NCI-H345 (cell line): ENCODE data around the gene OSBPL8.

Experiments
- DNase-seq: peaks from one replicate; lab custom pipeline; 2025; lab: John Stamatoyannopoulos, UW

Gene OSBPL8

DNA sequence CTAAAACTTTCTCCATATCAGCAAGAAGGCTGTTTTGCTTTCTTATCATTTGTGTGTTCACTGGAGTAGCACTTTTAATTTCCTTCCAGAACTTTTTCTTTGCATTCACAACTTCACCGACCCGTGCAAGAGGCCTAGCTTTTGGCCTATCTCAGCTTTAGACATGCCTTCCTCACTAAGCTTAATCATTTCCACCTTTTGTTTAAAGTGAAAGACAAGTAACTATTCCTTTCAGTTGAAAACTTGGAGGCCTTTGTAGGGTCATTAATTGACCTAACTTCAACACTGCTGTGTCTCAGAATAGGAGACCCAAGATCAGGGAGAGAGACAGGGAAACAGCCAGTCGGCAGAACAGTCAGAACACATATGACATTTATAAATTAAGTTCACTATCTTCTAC is 250.7 kb downstream of the OSBPL8 start:
- DNase-seq: no peak

DNA sequence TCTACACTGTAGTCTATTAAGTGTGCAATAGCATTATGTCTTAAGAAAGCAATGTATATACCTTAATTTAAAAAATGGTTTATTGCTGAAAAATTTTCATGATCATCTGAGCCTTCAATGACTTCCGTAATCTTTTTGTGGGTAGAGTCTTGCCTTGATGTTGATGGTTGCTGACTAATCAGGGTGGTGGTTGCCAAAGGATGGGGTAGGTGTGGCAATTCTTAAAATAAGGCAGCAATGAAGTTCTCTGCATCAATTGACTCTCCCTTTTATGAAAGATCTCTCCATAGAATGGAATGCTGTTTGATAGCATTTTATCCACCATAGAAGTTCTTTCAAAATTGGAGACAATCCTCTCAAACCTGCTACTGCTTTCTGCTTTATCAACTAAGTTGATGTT is 252.5 kb downstream of the OSBPL8 start:
- DNase-seq: no peak

- no peak for DNase-seq
These were observed 255.5 kb downstream of the OSBPL8 start for GRCh38 chr12:76303989-76304460.

DNA sequence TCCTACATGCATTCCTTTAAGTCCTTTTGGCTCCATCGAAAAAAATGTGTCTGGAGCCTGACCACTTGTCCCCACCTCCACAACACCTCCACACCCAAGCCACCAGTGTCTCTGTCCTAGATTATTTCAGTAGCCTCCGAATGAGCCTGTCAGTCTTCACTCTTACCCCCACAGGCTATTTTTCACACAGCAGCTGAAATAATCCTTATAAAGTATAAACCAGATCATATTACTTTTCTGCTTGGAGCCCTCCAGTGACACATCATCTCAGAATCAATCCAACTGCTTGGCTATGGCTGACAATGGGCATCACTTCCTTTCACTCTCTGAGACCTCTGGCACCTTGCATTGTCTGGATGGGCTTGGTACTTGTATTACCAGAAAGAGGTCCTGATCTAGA is 256.2 kb downstream of the OSBPL8 start:
- DNase-seq: no peak
